Muscle layer of colon (tissue), 2 donors: ENCODE results near the gene NIF3L1.

Experiments
- H3K27ac ChIP-seq: one replicate; pipeline ENCODE4 v1.7.0; 2013; ENCODE audit warnings: low read depth, mild to moderate bottlenecking, low read length, moderate library complexity
- H3K27me3 ChIP-seq, 2 donors: one replicate each; pipeline ENCODE4 v1.7.0; 2013; ENCODE audit warnings: low read length in 2 of 2, mild to moderate bottlenecking in 2 of 2; ENCODE audit not compliant: insufficient read depth in 2 of 2, control insufficient read depth in 1 of 2
- H3K36me3 ChIP-seq: one replicate; pipeline ENCODE4 v1.7.0; 2013; ENCODE audit warnings: mild to moderate bottlenecking, low read length; ENCODE audit not compliant: insufficient read depth
- H3K4me1 ChIP-seq: one replicate; pipeline ENCODE4 v1.7.0; 2013; ENCODE audit warnings: mild to moderate bottlenecking, low read length; ENCODE audit not compliant: insufficient read depth
- H3K4me3 ChIP-seq, 2 donors: one replicate each; pipeline ENCODE4 v1.7.0; 2013; ENCODE audit warnings: low read length in 2 of 2, low read depth in 1 of 2, mild to moderate bottlenecking in 1 of 2, moderate library complexity in 1 of 2
- H3K9ac ChIP-seq: one replicate; pipeline ENCODE4 v1.7.0; 2013; ENCODE audit warnings: low read length
- H3K9me3 ChIP-seq: one replicate; pipeline ENCODE4 v1.7.0; 2013; ENCODE audit warnings: mild to moderate bottlenecking, low read length
- donor health status: abdominal sarcoma.
- donor health status: Adenocarcinoma of cecum.

NIF3L1 gene

GRCh38 chr2:200943527-200944105, 54.4 kb downstream of the NIF3L1 start:
- no peak overlapping the region for H3K4me3 ChIP-seq
- no peak overlapping the region for H3K9ac ChIP-seq
- H3K4me1 ChIP-seq = no peaks in the 10 kb centered on the region
- H3K27ac ChIP-seq = no peak overlapping the region
- no peaks in the 10 kb centered on the region for H3K9me3 ChIP-seq
- H3K36me3 ChIP-seq = peaks cover 31% of the 10 kb centered on the region
- no peaks in the 10 kb centered on the region for H3K27me3 ChIP-seq

GRCh38 chr2:200944467-200945394, 55.6 kb downstream of the NIF3L1 start:
- Histone ChIP-seq H3K9me3 (no peaks in the 10 kb centered on the region), H3K36me3 (peaks cover 31% of the 10 kb centered on the region), H3K9ac (no peak overlapping the region)

GRCh38 chr2:200945395-200945729, 56.2 kb downstream of the NIF3L1 start:
- H3K4me1 ChIP-seq = no peaks in the 10 kb centered on the region
- H3K27me3 ChIP-seq = no peaks in the 10 kb centered on the region
- H3K4me3 ChIP-seq = no peak overlapping the region
- no peak overlapping the region for H3K9ac ChIP-seq
- H3K9me3 ChIP-seq = no peaks in the 10 kb centered on the region
- H3K36me3 ChIP-seq = peaks cover 26% of the 10 kb centered on the region
- H3K27ac ChIP-seq = no peak overlapping the region

More at GRCh38 chr2:200944467-200945394, 55.6 kb downstream of the NIF3L1 start:
- no peaks in the 10 kb centered on the region for H3K27me3 ChIP-seq
- H3K4me3 ChIP-seq = no peak overlapping the region
- no peak overlapping the region for H3K27ac ChIP-seq
- H3K4me1 ChIP-seq = no peaks in the 10 kb centered on the region

DNA sequence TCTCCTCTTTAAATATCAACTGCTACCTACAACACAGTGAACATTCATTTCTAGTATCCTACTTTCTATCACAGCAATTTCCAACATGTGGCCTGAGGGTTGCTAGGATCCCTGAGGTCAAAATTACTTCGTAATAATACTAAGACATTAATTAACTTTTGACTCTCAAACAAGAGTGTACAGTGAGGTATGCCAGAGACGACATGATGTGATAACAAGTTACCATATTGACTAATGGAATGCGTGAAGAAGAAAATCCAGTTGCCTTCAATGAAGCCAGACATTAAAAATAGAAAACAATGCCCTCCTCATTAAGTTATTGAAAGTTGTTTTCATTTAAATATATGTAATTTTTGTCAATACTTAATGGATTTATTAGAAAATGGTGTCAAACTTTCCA, 61.2 kb downstream of the NIF3L1 start:
- Histone ChIP-seq H3K36me3 (peaks cover 17% of the 10 kb centered on the region), H3K4me1 (no peaks in the 10 kb centered on the region), H3K9me3 (no peaks in the 10 kb centered on the region), H3K27me3 (no peaks in the 10 kb centered on the region), H3K27ac (no peak overlapping the region), H3K9ac (no peak overlapping the region), H3K4me3 (no peak overlapping the region)
